Lower leg skin (tissue), 3 donors: ENCODE results near the gene ZNF684.

Source experiments
- CTCF ChIP-seq, 3 donors: fragments of 450-650 bp; IDR thresholded peaks; one replicate each; pipeline ENCODE4 v1.5.1; 2016; ENCODE audit warnings: antibody characterized with exemption in 3 of 3, mild to moderate bottlenecking in 3 of 3, moderate library complexity in 2 of 3
- POLR2A ChIP-seq, 2 donors: fragments of 450-650 bp; IDR thresholded peaks; one replicate each; pipeline ENCODE4 v1.6.1; 2016 to 2017; ENCODE audit warnings: antibody characterized with exemption in 2 of 2, mild to moderate bottlenecking in 1 of 2, moderate library complexity in 1 of 2

- TF ChIP-seq CTCF (IDR thresholded peaks at IDR 0.05) (no peak), POLR2A (IDR thresholded peaks at IDR 0.05) (no peak)
Measured at GRCh38 chr1:40594187-40594531, 62.7 kb downstream of the ZNF684 start.
